Smooth muscle cell of bladder (primary cell): ENCODE data around the gene VAMP4. TPM values are rescaled to one million over a fixed set of nuclear protein-coding genes. Genes with fewer than 3 reads are reported as not detected.

Experiments
- total RNA-seq: library from RNA; depleted of rRNA; stranded (reverse); fragments of >200 nt; gene quantifications from 2 replicates; pipeline ENCODE4 v1.2.3, GENCODE V29; 2014

Gene VAMP4, protein sequence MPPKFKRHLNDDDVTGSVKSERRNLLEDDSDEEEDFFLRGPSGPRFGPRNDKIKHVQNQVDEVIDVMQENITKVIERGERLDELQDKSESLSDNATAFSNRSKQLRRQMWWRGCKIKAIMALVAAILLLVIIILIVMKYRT
- total RNA-seq: 5.7 and 5.8 TPM in 2 replicates

DNA sequence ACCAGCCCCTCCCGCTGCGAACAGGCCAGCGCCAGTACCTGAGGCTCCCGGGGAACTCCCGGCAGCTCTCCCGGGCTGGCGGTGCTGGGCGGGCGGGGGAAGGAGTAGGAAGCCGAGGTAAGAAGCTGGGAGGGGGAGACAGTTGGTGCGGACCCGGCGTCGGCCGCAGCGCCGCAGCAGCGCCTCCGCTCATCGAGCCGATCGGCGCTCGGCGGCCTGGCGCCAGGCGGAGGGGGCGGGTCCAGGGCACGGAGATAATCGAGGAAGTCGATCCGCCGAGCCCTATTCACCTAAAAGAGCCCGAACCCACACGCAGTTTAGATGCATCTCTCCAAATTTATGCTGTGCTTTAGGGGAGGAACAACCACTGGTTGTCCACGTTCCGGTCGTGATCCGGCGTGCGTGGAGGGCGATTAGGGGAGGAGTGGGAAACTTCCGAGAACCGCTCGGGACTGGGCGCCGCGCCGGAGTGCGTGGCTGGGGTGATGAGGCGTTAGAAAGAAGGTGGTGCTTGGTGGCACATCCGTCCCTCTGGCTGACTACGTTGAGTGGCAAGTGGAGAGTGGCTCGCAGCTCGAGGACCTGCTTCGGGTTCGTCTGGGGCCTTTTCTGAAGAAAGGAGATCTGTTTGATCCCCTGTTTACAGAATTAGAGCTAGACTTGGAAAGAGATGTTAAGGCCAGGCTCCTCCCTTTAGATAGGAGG, at the start of gene VAMP4:
TSS of gene VAMP4 (minus strand) at position 194 of the 705 bp plus-strand sequence. CDS start 3,651 bp downstream, outside the sequence.

DNA sequence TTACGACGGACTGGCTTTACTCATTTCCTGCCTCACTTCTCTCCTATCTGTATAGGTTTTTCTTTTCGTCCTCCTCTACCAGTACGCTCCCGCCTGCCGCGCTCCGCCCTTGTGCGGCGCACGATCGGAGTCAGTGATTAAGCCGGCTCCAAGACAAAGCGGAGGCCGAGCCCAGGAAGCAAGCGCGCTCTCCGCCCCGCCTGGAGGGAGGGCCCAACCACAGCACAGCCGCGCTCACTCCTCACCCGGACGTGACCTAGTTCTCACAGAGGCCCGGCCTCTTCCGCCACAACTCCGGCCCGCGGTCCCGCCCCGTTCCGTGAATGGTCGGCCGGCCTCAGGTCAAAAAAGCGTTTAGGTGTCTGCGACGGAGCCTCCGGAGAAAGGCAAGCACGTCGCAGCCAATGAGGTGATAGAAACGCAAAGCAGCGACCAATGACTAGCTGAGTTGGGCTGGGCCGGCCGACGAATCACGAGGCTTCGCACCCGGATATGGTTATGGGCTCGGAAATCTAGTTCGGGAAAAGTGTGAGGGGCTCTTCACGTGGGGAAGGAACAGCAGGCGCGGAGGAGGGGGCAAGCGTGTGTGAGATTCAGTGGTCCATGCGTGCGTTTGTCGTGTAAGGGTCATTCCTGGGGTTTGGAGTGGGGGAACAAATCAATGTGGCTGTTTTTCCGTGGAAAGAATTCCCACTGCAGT, 39.5 kb upstream of the VAMP4 start, which contains the start of gene METTL13:
TSS of gene METTL13 (plus strand) at position 485 of the 700 bp plus-strand sequence. CDS start 308 bp downstream, outside the sequence.

GRCh38 chr1:171652234-171652822, 89.5 kb downstream of the VAMP4 start, which contains the start of gene MYOC:
Gene MYOC (minus strand): TSS chr1:171652688. CDS start chr1:171652611, 77 bp downstream.

Other genes with a start within 250 kb of the VAMP4 start
- gene MYOCOS, start 119.8 kb downstream of the VAMP4 start, total RNA-seq: not detected in 2 replicates
- 0.14 and 0.74 TPM in 2 replicates for gene MYOC, start 89.4 kb downstream of the VAMP4 start, total RNA-seq
- gene METTL13, start 39.6 kb upstream of the VAMP4 start, total RNA-seq: 21.0 and 26.3 TPM in 2 replicates
- gene DNM3, start 99.4 kb upstream of the VAMP4 start, total RNA-seq: 0.46 and 0.71 TPM in 2 replicates